ENCODE measurements around the gene AFDN. TPM values are rescaled to one million over a fixed set of nuclear protein-coding genes. Genes with fewer than 3 reads are reported as not detected.

Gene AFDN
- total RNA-seq, 1 experiment from 2014 or later = 108 TPM

DNA sequence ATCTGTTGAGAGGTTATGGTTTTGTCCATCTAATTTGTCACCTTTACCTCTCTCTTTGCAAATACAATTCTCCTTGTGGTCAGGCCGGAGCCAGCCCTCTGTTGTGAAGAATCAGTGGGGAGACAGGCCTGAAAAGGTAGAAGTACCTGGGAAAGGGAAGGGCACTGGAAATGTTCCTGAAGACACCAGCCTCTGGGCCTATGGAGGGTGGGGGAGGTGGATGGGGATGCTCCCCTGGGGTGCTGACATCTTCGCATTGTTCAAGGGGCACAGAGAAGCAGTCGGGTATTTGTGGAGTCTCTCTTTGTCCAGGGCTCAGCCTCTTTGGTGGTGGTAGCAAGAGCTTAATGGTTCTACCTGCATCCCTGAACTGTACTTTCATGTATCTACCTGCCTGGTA is 24.4 kb upstream of the AFDN start:
- ChIA-PET CTCF (no interaction called here), POLR2A (ENCODE audit: unreplicated experiment) (no interaction called here)
- TF ChIP-seq EZH2 (IDR thresholded peaks at IDR 0.05; ENCODE audit: low read depth) (no peak), CTCF (conservative IDR thresholded peaks at IDR 0.05) (no peak)
- Histone ChIP-seq H3K9me2 (ENCODE audit: insufficient read depth) (no peaks in the 10 kb centered on the region), H3F3A (ENCODE audit: insufficient read depth, low read depth) (peaks cover 19% of the 10 kb centered on the region; the same call in 1 of the 2 replicates), H3K36me3 (ENCODE audit: low read depth) (no peaks in the 10 kb centered on the region), H4K20me1 (ENCODE audit: insufficient read depth) (no peaks in the 10 kb centered on the region), H3K9me3 (ENCODE audit: insufficient read depth, low read depth) (no peaks in the 10 kb centered on the region), H2AFZ (no peak overlapping the region), H3K27me3 (ENCODE audit: insufficient read depth, low read depth) (no peaks in the 10 kb centered on the region), H3K79me2 (ENCODE audit: low read depth) (no peaks in the 10 kb centered on the region), H3K27ac (no peak overlapping the region), H3K4me2 (no peak overlapping the region), H3K4me3 (no peak overlapping the region), H3K4me1 (replicated peaks; ENCODE audit: insufficient read depth) (peaks cover 25% of the 10 kb centered on the region)
- no peak for DNase-seq
- no TSS peak for BruUV-seq (replicated peaks)
- intact Hi-C loops (cut with micrococcal nuclease; ENCODE audit: unreplicated experiment) = no loop called here

DNA sequence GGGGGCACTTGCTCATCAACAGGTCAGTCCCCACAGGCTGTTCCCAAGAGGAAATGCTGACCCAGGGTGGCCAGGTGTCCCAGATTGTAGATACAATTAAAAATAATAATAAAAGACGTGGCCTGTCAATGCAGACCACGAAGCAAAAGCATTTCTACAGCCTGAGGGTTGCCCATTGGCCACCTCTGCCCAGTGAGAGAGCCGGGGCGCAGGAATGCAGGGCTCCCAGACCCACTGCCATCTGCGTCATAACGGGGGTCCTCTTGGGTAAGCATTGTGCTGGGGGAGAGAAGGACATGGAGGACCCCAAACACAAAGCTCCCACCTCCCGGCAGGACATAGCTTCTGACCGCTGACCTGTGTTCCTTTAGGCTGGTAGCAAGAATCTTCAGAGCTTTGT is 22.9 kb upstream of the AFDN start:
- Histone ChIP-seq H3F3A (ENCODE audit: insufficient read depth, low read depth) (peaks cover 16% of the 10 kb centered on the region; the same call in 1 of the 2 replicates), H3K79me2 (ENCODE audit: low read depth) (no peaks in the 10 kb centered on the region), H3K4me2 (no peak overlapping the region), H3K9me3 (ENCODE audit: insufficient read depth, low read depth) (no peaks in the 10 kb centered on the region), H3K4me1 (replicated peaks; ENCODE audit: insufficient read depth) (peaks cover 17% of the 10 kb centered on the region), H3K9me2 (ENCODE audit: insufficient read depth) (no peaks in the 10 kb centered on the region), H3K27ac (no peak overlapping the region), H2AFZ (no peak overlapping the region), H3K4me3 (no peak overlapping the region), H3K27me3 (ENCODE audit: insufficient read depth, low read depth) (no peaks in the 10 kb centered on the region), H3K36me3 (ENCODE audit: low read depth) (no peaks in the 10 kb centered on the region), H4K20me1 (ENCODE audit: insufficient read depth) (no peaks in the 10 kb centered on the region)
- BruUV-seq (replicated peaks) = no TSS peak
- intact Hi-C loops (cut with micrococcal nuclease; ENCODE audit: unreplicated experiment) = no loop called here
- CTCF ChIA-PET = no interaction called here
- TF ChIP-seq CTCF (conservative IDR thresholded peaks at IDR 0.05) = no peak
- TF ChIP-seq EZH2 (IDR thresholded peaks at IDR 0.05; ENCODE audit: low read depth) = no peak
- POLR2A ChIA-PET (ENCODE audit: unreplicated experiment) = no interaction called here
- DNase-seq = no peak

- no peaks in the 10 kb centered on the region for H4K20me1 ChIP-seq (ENCODE audit: insufficient read depth)
- intact Hi-C loops (cut with micrococcal nuclease; ENCODE audit: unreplicated experiment) = no loop called here
- H3K9me2 ChIP-seq (ENCODE audit: insufficient read depth) = no peaks in the 10 kb centered on the region
- no peaks in the 10 kb centered on the region for H3K9me3 ChIP-seq (ENCODE audit: insufficient read depth, low read depth)
- CTCF ChIA-PET = no interaction called here
- H3K27ac ChIP-seq = no peak overlapping the region
- H3K4me2 ChIP-seq = no peak overlapping the region
- H3K79me2 ChIP-seq (ENCODE audit: low read depth) = no peaks in the 10 kb centered on the region
- TF ChIP-seq EZH2 (IDR thresholded peaks at IDR 0.05; ENCODE audit: low read depth) (no peak), CTCF (conservative IDR thresholded peaks at IDR 0.05) (no peak)
- H3F3A ChIP-seq (ENCODE audit: insufficient read depth, low read depth) = peaks cover 10% of the 10 kb centered on the region; the same call in 1 of the 2 replicates
- no peaks in the 10 kb centered on the region for H3K36me3 ChIP-seq (ENCODE audit: low read depth)
- POLR2A ChIA-PET (ENCODE audit: unreplicated experiment) = no interaction called here
- no peaks in the 10 kb centered on the region for H3K27me3 ChIP-seq (ENCODE audit: insufficient read depth, low read depth)
- no peak for DNase-seq
- H2AFZ ChIP-seq = no peak overlapping the region
- H3K4me3 ChIP-seq = no peak overlapping the region
- no TSS peak for BruUV-seq (replicated peaks)
- peaks cover 10% of the 10 kb centered on the region for H3K4me1 ChIP-seq (replicated peaks; ENCODE audit: insufficient read depth)
Observed at GRCh38 chr6:167804281-167805013, 22.3 kb upstream of the AFDN start.

Data from PC-9 (cell line).